Hepatocyte (in vitro differentiated cells): ENCODE data around the gene ZFR2.

Source experiments
- CTCF ChIP-seq: fragments of 200-600 bp; sonication (generic); IDR thresholded peaks from 2 replicates; pipeline ENCODE4 v1.5.1; 2016; ENCODE audit warnings: antibody characterized with exemption, mild to moderate bottlenecking; ENCODE audit not compliant: poor library complexity
- EZH2 ChIP-seq: fragments of 200-600 bp; sonication (generic); IDR thresholded peaks from 2 replicates; pipeline ENCODE4 v1.6.1; 2016; ENCODE audit warnings: antibody characterized with exemption, mild to moderate bottlenecking, borderline replicate concordance
- EZH2phosphoT487 ChIP-seq: fragments of 200-600 bp; sonication (generic); IDR thresholded peaks from one replicate; pipeline ENCODE4 v1.6.1; 2018; ENCODE audit warnings: antibody characterized with exemption, mild to moderate bottlenecking, low read depth, moderate library complexity; ENCODE audit not compliant: unreplicated experiment, severe bottlenecking

- TF ChIP-seq CTCF: no peak
- TF ChIP-seq EZH2: no peak
- no peak for TF ChIP-seq EZH2phosphoT487
Measured at GRCh38 chr19:3809881-3810707, 58.7 kb downstream of the ZFR2 start.
